Activated T-helper 9 cell treated with anti-CD3 and anti-CD28 coated beads, Interleukin-2, amount 50 U/mL, for 16 hours (primary cell): ENCODE measurements around the gene KIAA0825.

Experiments
- DNase-seq: peaks from one replicate; pipeline ENCODE4 v3.0.0-alpha.2; 2020; ENCODE audit warnings: low read depth

The KIAA0825 gene

GRCh38 chr5:94618493-94619328, at the start of gene KIAA0825, which contains the start of gene SLF1:
TSS of gene KIAA0825 (minus strand) at chr5:94618604. CDS start at chr5:94537126, 81,478 bp downstream.
TSS of gene SLF1 (plus strand) at chr5:94618669. CDS start at chr5:94628811, 10,142 bp downstream.
- DNase-seq: peak; percentile 79

GRCh38 chr5:94667937-94668336, 49.5 kb upstream of the KIAA0825 start:
- DNase-seq: no peak

- DNase-seq: no peak
Observed at GRCh38 chr5:94661086-94661485, 42.7 kb upstream of the KIAA0825 start.

- DNase-seq: no peak
Observed at GRCh38 chr5:94660506-94660905, 42.1 kb upstream of the KIAA0825 start.

GRCh38 chr5:94658272-94658671, 39.9 kb upstream of the KIAA0825 start:
- DNase-seq: no peak

GRCh38 chr5:94649874-94650273, 31.5 kb upstream of the KIAA0825 start:
- no peak for DNase-seq

- DNase-seq: no peak
Observed at GRCh38 chr5:94646758-94647157, 28.4 kb upstream of the KIAA0825 start.

GRCh38 chr5:94645053-94645452, 26.6 kb upstream of the KIAA0825 start:
- no peak for DNase-seq

- no peak for DNase-seq
Observed at GRCh38 chr5:94640176-94640575, 21.8 kb upstream of the KIAA0825 start.

GRCh38 chr5:94632024-94632423, 13.6 kb upstream of the KIAA0825 start:
- DNase-seq: no peak

GRCh38 chr5:94627191-94627590, 8.8 kb upstream of the KIAA0825 start:
- DNase-seq: no peak

- DNase-seq: no peak
Observed at GRCh38 chr5:94623877-94624276, 5.5 kb upstream of the KIAA0825 start.

- DNase-seq: no peak
Observed at GRCh38 chr5:94623011-94623410, 4.6 kb upstream of the KIAA0825 start.

GRCh38 chr5:94621763-94622162, 3.4 kb upstream of the KIAA0825 start:
- no peak for DNase-seq

GRCh38 chr5:94620256-94620655, 1.9 kb upstream of the KIAA0825 start:
- no peak for DNase-seq

GRCh38 chr5:94618029-94618492, 343 bp downstream of the KIAA0825 start:
- DNase-seq: no peak

GRCh38 chr5:94615862-94616261, 2.5 kb downstream of the KIAA0825 start:
- DNase-seq: no peak

GRCh38 chr5:94614156-94614805, 4.1 kb downstream of the KIAA0825 start:
- DNase-seq: no peak

- DNase-seq: no peak
Observed at GRCh38 chr5:94613583-94613982, 4.8 kb downstream of the KIAA0825 start.

- no peak for DNase-seq
Observed at GRCh38 chr5:94595281-94595840, 23.0 kb downstream of the KIAA0825 start.

GRCh38 chr5:94577466-94578245, 40.7 kb downstream of the KIAA0825 start:
- no peak for DNase-seq

- no peak for DNase-seq
Observed at GRCh38 chr5:94575196-94575595, 43.2 kb downstream of the KIAA0825 start.
